Chondrocyte (in vitro differentiated cells): ENCODE measurements around the gene WAS. TPM values are rescaled to one million over a fixed set of nuclear protein-coding genes. Genes with fewer than 3 reads are reported as not detected.
"Not testable (repeated sequence)": the region's sequence is repeated elsewhere in the genome, so short reads cannot be mapped to it uniquely, and the experiment has no call there.

Experiments
- DNase-seq: peaks from one replicate; pipeline ENCODE4 v3.0.0; 2021; ENCODE audit warnings: mixed read lengths, low spot score
- H3K27ac Mint-ChIP-seq: one replicate; pipeline ENCODE4 v1.8.0; 2021; ENCODE audit warnings: mild to moderate bottlenecking, moderate library complexity, mixed read lengths; ENCODE audit not compliant: unreplicated experiment
- H3K27me3 Mint-ChIP-seq: 2 replicates; pipeline ENCODE4 v1.8.0; 2021; ENCODE audit warnings: low read depth, mixed read lengths
- H3K36me3 Mint-ChIP-seq: 2 replicates; pipeline ENCODE4 v1.8.0; 2021; ENCODE audit warnings: low read depth, mixed read lengths
- H3K4me1 Mint-ChIP-seq: 2 replicates; pipeline ENCODE4 v1.8.0; 2021; ENCODE audit warnings: low read depth, mild to moderate bottlenecking, mixed read lengths
- H3K4me3 Mint-ChIP-seq: one replicate; pipeline ENCODE4 v1.8.0; 2021; ENCODE audit warnings: mild to moderate bottlenecking, moderate library complexity, mixed read lengths; ENCODE audit not compliant: unreplicated experiment
- H3K9me3 Mint-ChIP-seq: 2 replicates; pipeline ENCODE4 v1.8.0; 2021; ENCODE audit warnings: low read depth, mixed read lengths
- total RNA-seq: library from RNA; stranded (reverse); gene quantifications from 3 replicates; pipeline ENCODE4 v1.2.1, GENCODE V29; 2021
- TF ChIP-seq, protein P1 (sequence below): fragments of 200-600 bp; sonication (generic); IDR thresholded peaks from 2 replicates; pipeline ENCODE4 v1.5.0; 2021; ENCODE audit warnings: antibody characterized with exemption, mild to moderate bottlenecking, moderate library complexity

The WAS gene
- total RNA-seq, 1 donor from 2014 or later: 0.37 TPM

DNA sequence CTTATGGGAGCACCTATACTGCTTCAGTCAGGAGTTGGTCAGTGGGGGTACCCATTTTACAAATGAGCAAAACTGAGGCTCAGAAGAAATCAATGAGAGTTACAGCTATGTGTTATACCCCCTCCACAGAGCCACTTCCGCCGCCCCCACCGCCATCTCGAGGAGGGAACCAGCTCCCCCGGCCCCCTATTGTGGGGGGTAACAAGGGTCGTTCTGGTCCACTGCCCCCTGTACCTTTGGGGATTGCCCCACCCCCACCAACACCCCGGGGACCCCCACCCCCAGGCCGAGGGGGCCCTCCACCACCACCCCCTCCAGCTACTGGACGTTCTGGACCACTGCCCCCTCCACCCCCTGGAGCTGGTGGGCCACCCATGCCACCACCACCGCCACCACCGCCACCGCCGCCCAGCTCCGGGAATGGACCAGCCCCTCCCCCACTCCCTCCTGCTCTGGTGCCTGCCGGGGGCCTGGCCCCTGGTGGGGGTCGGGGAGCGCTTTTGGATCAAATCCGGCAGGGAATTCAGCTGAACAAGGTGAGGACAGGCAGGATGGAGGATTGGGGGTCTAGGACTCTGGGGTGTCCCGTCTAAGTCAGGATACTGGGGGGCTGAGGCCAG, 5.0 kb downstream of the WAS start:
- Mint-ChIP-seq H3K27me3 (peaks cover 11% of the 10 kb centered on the region), H3K4me3 (no peak overlapping the region), H3K9me3 (peaks cover 14% of the 10 kb centered on the region), H3K4me1 (no peaks in the 10 kb centered on the region), H3K27ac (no peak overlapping the region), H3K36me3 (no peaks in the 10 kb centered on the region)
- TF ChIP-seq, protein P1, sequence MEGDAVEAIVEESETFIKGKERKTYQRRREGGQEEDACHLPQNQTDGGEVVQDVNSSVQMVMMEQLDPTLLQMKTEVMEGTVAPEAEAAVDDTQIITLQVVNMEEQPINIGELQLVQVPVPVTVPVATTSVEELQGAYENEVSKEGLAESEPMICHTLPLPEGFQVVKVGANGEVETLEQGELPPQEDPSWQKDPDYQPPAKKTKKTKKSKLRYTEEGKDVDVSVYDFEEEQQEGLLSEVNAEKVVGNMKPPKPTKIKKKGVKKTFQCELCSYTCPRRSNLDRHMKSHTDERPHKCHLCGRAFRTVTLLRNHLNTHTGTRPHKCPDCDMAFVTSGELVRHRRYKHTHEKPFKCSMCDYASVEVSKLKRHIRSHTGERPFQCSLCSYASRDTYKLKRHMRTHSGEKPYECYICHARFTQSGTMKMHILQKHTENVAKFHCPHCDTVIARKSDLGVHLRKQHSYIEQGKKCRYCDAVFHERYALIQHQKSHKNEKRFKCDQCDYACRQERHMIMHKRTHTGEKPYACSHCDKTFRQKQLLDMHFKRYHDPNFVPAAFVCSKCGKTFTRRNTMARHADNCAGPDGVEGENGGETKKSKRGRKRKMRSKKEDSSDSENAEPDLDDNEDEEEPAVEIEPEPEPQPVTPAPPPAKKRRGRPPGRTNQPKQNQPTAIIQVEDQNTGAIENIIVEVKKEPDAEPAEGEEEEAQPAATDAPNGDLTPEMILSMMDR: no peak
- DNase-seq: no peak

DNA sequence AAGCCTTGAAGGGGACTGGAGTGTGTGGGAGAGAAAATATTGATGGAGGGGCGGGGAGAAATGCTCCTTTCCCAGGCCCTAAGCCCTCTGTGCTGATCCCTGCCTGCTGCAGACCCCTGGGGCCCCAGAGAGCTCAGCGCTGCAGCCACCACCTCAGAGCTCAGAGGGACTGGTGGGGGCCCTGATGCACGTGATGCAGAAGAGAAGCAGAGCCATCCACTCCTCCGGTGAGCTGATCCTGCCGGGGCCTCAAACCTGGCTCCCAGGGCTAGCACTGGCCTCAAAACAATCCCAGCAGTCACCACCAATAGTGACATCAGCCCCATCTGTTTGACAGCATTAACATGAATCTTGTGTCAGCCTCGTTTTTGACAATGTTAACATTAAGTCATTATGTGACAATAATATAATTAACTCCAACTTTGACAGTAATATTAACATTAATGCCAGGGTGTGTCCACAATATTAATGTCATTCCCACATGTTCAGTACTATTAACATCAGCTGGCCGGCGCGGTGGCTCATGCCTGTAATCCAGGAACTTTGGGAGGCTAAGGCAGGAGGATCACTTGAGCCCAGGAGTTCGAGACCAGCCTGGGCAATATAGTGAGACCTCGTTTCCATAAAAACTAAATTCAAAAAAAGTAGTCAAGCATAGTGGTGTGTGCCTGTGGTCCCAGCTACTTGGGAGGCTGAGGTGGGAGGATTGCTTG, 5.8 kb downstream of the WAS start:
- no peak for DNase-seq
- H3K4me3 Mint-ChIP-seq: no peak overlapping the region
- no peaks in the 10 kb centered on the region for H3K36me3 Mint-ChIP-seq
- TF ChIP-seq, protein P1: no peak
- no peaks in the 10 kb centered on the region for H3K4me1 Mint-ChIP-seq
- H3K9me3 Mint-ChIP-seq: peaks cover 14% of the 10 kb centered on the region
- H3K27ac Mint-ChIP-seq: no peak overlapping the region
- peaks cover 11% of the 10 kb centered on the region for H3K27me3 Mint-ChIP-seq

DNA sequence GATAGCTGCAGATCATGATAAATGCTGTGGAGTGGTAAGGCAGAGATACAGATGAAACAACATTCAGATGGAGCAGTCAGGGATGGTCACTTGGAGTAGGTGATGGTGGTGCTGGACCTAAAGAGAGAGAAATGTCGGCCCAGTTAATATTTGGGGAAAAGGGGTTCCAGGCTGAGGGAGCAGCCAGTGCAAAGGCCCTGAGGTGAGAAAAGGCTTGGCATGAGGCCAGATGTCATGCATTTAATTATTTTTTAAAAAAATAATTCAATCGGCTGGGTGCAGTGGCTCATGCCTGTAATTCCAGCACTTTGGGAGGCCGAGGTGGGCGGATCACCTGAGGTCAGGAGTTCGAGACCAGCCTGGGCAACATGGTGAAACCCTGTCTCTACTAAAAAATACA, 8.1 kb downstream of the WAS start:
- H3K27ac Mint-ChIP-seq, H3K36me3 Mint-ChIP-seq, H3K27me3 Mint-ChIP-seq, DNase-seq, H3K4me3 Mint-ChIP-seq, H3K9me3 Mint-ChIP-seq: not testable (repeated sequence)
- peaks cover 11% of the 10 kb centered on the region for H3K4me1 Mint-ChIP-seq

DNA sequence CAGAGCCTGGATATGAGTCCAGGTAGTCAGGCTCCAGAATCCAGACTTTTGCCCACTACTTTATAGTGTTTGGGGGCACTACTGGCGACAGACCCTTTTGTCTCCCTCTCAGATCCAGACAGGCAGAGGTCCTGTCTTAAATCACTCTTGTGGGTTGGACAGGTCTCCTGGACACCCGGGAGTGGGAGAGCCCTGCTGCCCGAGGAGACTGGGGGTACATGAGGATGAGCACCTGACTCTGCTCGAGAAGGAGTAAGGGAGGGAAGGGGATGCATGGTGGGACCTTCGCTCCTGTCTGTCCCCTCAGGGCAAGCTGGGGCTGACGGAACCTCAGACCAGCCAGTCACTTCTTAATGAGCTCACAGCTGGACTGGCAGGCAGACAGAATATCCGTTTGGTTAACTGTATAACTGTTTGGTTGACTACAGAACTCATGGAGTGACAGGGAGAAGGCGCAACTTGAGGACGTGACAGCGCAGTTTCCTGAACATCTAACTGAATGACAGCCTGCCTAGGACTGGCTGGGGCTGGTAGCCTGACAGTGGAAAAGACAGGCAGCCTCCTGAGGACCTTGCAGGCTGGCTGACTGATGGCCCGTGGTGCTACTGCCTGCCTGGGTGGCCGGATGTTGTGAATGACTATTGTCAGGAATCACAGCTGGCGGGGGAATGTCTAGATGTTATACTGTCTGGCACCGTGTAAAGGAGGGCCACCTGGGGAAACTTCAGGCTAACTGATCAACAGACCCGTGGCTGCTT, 11.4 kb downstream of the WAS start:
- TF ChIP-seq, protein P1: no peak
- DNase-seq: no peak
- no peak overlapping the region for H3K4me3 Mint-ChIP-seq
- peaks cover 18% of the 10 kb centered on the region for H3K4me1 Mint-ChIP-seq
- peaks cover 5% of the 10 kb centered on the region for H3K9me3 Mint-ChIP-seq
- peak overlapping the region; percentile 20 for H3K27ac Mint-ChIP-seq
- H3K27me3 Mint-ChIP-seq: no peaks in the 10 kb centered on the region
- peaks cover 2% of the 10 kb centered on the region for H3K36me3 Mint-ChIP-seq

DNA sequence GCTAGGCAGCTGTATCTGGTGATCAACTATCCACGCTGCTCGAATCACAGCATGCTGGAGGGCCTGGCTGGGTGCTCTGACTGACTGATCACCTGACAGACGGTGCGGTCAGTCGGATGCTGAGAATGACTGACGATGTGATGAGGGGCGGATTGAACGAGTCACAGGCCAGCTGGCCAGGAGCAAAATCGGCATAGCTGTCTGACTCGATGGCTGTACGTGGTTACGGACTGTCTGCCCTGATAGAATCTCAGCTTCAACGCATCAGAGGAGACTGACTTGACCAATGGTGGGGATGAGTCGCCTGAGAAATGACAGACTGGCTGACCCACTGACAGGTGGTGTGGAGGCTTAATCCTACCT, 11.9 kb downstream of the WAS start:
- peaks cover 3% of the 10 kb centered on the region for H3K36me3 Mint-ChIP-seq
- H3K27me3 Mint-ChIP-seq: no peaks in the 10 kb centered on the region
- DNase-seq: no peak
- H3K27ac Mint-ChIP-seq: peak overlapping the region; percentile 91
- H3K4me3 Mint-ChIP-seq: peak overlapping the region; percentile 79
- TF ChIP-seq, protein P1: no peak
- H3K9me3 Mint-ChIP-seq: peaks cover 5% of the 10 kb centered on the region
- H3K4me1 Mint-ChIP-seq: peaks cover 18% of the 10 kb centered on the region
